GM19467 (cell line): Measurements from ENCODE around the gene FFAR2.
A peak's percentile ranks its signal among the peaks of the same experiment; 100 is the strongest.

Source experiments
- ATAC-seq: cut with Tn5 transposase; IDR thresholded peaks from one replicate; pipeline ENCODE4 v1.9.1; 2021; ENCODE audit warnings: mild to moderate bottlenecking, moderate library complexity; ENCODE audit not compliant: unreplicated experiment

The FFAR2 gene

GRCh38 chr19:35478794-35479677, 31.0 kb downstream of the FFAR2 start:
- ATAC-seq, result no peak

GRCh38 chr19:35483089-35483488, 35.0 kb downstream of the FFAR2 start:
- no peak for ATAC-seq

GRCh38 chr19:35484252-35485036, 36.4 kb downstream of the FFAR2 start:
- ATAC-seq, result peak; percentile 79

GRCh38 chr19:35486268-35486708, 38.2 kb downstream of the FFAR2 start:
- no peak for ATAC-seq

GRCh38 chr19:35487656-35488182, 39.7 kb downstream of the FFAR2 start:
- no peak for ATAC-seq

GRCh38 chr19:35488677-35489076, 40.6 kb downstream of the FFAR2 start:
- no peak for ATAC-seq

- no peak for ATAC-seq
Observed at GRCh38 chr19:35490364-35490763, 42.3 kb downstream of the FFAR2 start, which contains the start of gene KRTDAP. TSS of gene KRTDAP (minus strand) at chr19:35490464. CDS start at chr19:35490442, 22 bp downstream.

- ATAC-seq, result no peak
Observed at GRCh38 chr19:35491836-35492360, 43.8 kb downstream of the FFAR2 start.

- no peak for ATAC-seq
Observed at GRCh38 chr19:35493971-35494370, 45.9 kb downstream of the FFAR2 start.

- ATAC-seq, result no peak
Observed at GRCh38 chr19:35495107-35496064, 47.3 kb downstream of the FFAR2 start.

- no peak for ATAC-seq
Observed at GRCh38 chr19:35497406-35497805, 49.3 kb downstream of the FFAR2 start.

- ATAC-seq, result no peak
Observed at GRCh38 chr19:35498220-35498619, 50.2 kb downstream of the FFAR2 start.

- ATAC-seq, result no peak
Observed at GRCh38 chr19:35498984-35499527, 51.0 kb downstream of the FFAR2 start.

GRCh38 chr19:35500611-35501010, 52.6 kb downstream of the FFAR2 start:
- ATAC-seq, result no peak
